ENCODE results near the gene PTPRJ. TPM values are rescaled to one million over a fixed set of nuclear protein-coding genes. Genes with fewer than 3 reads are reported as not detected.
"Not testable (repeated sequence)": the region's sequence is repeated elsewhere in the genome, so short reads cannot be mapped to it uniquely, and the experiment has no call there.

PTPRJ gene
- total and polyA plus RNA-seq, 9 of the 15 experiments (the other 6 are each of a cell fraction or from before 2014, with no cell fraction given) = 0.56 to 10.7 (median 4.8) TPM

DNA sequence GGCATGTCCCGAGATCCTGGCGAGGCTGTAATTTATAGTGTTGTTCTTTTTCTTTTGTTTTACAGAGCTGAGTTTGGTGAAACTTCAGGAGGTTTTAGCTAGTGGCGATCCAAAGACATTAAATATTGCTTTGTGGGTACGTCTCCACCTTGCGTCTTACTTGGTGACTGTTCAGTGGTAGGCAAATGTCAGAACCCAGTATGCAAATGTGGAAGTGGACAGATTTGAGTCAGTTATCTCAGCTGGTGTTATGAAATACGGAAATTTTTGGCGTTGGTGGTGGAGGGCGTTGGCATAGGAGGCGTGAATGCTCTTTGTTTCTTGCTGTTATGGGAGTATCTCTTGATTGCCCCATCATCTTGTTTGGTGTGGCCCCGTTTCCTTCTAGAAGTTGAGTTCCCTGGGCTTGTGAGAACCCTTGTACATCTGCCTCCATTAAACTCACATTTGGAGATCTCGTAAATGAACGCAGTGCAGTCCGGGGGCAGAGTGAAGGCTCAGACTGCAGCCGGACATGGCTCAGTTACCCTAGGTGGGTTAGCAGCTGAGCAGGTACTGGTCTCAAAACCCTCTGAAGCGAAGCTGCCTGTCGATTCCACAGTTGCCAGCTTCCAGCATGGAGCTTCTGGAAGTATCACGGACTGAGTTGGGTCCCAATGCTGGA lies 39.9 kb downstream of the PTPRJ start:
- Histone ChIP-seq H3K79me2 (ENCODE audit: control insufficient read depth, insufficient read depth, low read length) (no peaks in the 10 kb centered on the region; the same call in 2 of the 3 replicates), H3K4me3 (no peak overlapping the region), H2AFZ (ENCODE audit: low read depth, low read length) (no peak overlapping the region), H3K36me3 (ENCODE audit: control insufficient read depth, insufficient read depth, low read length) (no peaks in the 10 kb centered on the region), H4K20me1 (replicated peaks; ENCODE audit: control insufficient read depth, insufficient read depth, low read length) (0 out of 2 replicates have a peak, but pooled peaks cover 4% of the 10 kb centered on the region), H3K27ac (ENCODE audit: extremely low read depth, low read depth, low read length) (no peak overlapping the region), H3K4me2 (ENCODE audit: insufficient read depth, low read length) (no peak overlapping the region), H3K4me1 (replicated peaks in 1 of 2; ENCODE audit: control insufficient read depth in 2 of 2, insufficient read depth in 2 of 2, low read length in 2 of 2) (peaks cover 11 to 16% of the 10 kb centered on the region in 2 experiments; a peak in 4 of 5 replicates), H3K9me3 (replicated peaks; ENCODE audit: control insufficient read depth, insufficient read depth, low read depth, low read length) (no peaks in the 10 kb centered on the region), H3K27me3 (ENCODE audit: control insufficient read depth in 2 of 2, insufficient read depth in 2 of 2, low read length in 2 of 2) (no peaks in the 10 kb centered on the region), H3K9me1 (ENCODE audit: control insufficient read depth, insufficient read depth, low read length) (no peaks in the 10 kb centered on the region), H3K9ac (ENCODE audit: insufficient read depth in 1 of 2, low read depth in 2 of 2, low read length in 2 of 2) (peak overlapping the region in 1 of 2 experiments; percentile 38; a peak in 1 of 4 replicates)
- DNase-seq (ENCODE audit: extremely low read depth in 1 of 4, low spot score in 3 of 4) = no peak
- in situ Hi-C loops (cut with MboI) (no loop called here), intact Hi-C loops (cut with micrococcal nuclease) (no loop called here)
- ChIA-PET POLR2A (interaction anchor here (0.6 to 1.1 kb wide), 2 partner anchors 12 to 13 kb away, joined by 3 to 4 read pairs; no protein-coding TSS in a partner anchor), CTCF (ENCODE audit: low intra/inter-chr PET ratio) (no interaction called here)
- no peak for FAIRE-seq
- ATAC-seq = no peak
- BruUV-seq (replicated peaks) = no TSS peak
- WGBS (ENCODE audit: insufficient coverage, low coverage, missing lambda C conversion rate) = 68% methylated on average over 17 of the region's 17 CpGs
- no peak for TF ChIP-seq ZNF561 (CRISPR knock-in tag; conservative IDR thresholded peaks at IDR 0.05)
- TF ChIP-seq SMAD4 (CRISPR knock-in tag; conservative IDR thresholded peaks at IDR 0.05) = no peak
- TF ChIP-seq NR1H2 (CRISPR knock-in tag; IDR thresholded peaks at IDR 0.05) = no peak
- no peak for TF ChIP-seq BRD9 (IDR thresholded peaks at IDR 0.05; ENCODE audit: low read depth, partially characterized antibody)
- TF ChIP-seq PHF21A (IDR thresholded peaks at IDR 0.05; ENCODE audit: borderline replicate concordance, low read depth) = no peak
- 0 out of 2 replicates have a peak, but pooled peaks have one; percentile 4 for TF ChIP-seq SPI1 (IDR thresholded peaks at IDR 0.05; ENCODE audit: borderline replicate concordance, low read depth, low read length)
- TF ChIP-seq RB1 (IDR thresholded peaks at IDR 0.05; ENCODE audit: low read depth) = no peak
- TF ChIP-seq RNF2 (IDR thresholded peaks at IDR 0.05) = no peak
- TF ChIP-seq, protein P1, sequence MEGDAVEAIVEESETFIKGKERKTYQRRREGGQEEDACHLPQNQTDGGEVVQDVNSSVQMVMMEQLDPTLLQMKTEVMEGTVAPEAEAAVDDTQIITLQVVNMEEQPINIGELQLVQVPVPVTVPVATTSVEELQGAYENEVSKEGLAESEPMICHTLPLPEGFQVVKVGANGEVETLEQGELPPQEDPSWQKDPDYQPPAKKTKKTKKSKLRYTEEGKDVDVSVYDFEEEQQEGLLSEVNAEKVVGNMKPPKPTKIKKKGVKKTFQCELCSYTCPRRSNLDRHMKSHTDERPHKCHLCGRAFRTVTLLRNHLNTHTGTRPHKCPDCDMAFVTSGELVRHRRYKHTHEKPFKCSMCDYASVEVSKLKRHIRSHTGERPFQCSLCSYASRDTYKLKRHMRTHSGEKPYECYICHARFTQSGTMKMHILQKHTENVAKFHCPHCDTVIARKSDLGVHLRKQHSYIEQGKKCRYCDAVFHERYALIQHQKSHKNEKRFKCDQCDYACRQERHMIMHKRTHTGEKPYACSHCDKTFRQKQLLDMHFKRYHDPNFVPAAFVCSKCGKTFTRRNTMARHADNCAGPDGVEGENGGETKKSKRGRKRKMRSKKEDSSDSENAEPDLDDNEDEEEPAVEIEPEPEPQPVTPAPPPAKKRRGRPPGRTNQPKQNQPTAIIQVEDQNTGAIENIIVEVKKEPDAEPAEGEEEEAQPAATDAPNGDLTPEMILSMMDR (IDR thresholded peaks at IDR 0.05 in 2 of 3, conservative IDR thresholded peaks at IDR 0.05 in 1 of 3; ENCODE audit: insufficient read depth in 2 of 3, low read depth in 1 of 3, low read length in 3 of 3) = 0 out of 6 replicates have a peak, but pooled peaks of 1 of the 3 experiments have one; percentile 5

- DNase-seq (ENCODE audit: extremely low read depth in 1 of 4, low spot score in 3 of 4); ATAC-seq; BruUV-seq (replicated peaks); H3K9me1 ChIP-seq (ENCODE audit: control insufficient read depth, insufficient read depth, low read length); CTCF ChIA-PET (ENCODE audit: low intra/inter-chr PET ratio); H3K79me2 ChIP-seq (ENCODE audit: control insufficient read depth, insufficient read depth, low read length); H3K9me3 ChIP-seq (replicated peaks; ENCODE audit: control insufficient read depth, insufficient read depth, low read depth, low read length); H3K4me3 ChIP-seq; in situ Hi-C loops (cut with MboI); H3K4me2 ChIP-seq (ENCODE audit: insufficient read depth, low read length); H4K20me1 ChIP-seq (replicated peaks; ENCODE audit: control insufficient read depth, insufficient read depth, low read length); H3K36me3 ChIP-seq (ENCODE audit: control insufficient read depth, insufficient read depth, low read length); H3K9ac ChIP-seq (ENCODE audit: insufficient read depth in 1 of 2, low read depth in 2 of 2, low read length in 2 of 2); H3K27ac ChIP-seq (ENCODE audit: extremely low read depth, low read depth, low read length); FAIRE-seq; H2AFZ ChIP-seq (ENCODE audit: low read depth, low read length); intact Hi-C loops (cut with micrococcal nuclease); H3K27me3 ChIP-seq (ENCODE audit: control insufficient read depth in 2 of 2, insufficient read depth in 2 of 2, low read length in 2 of 2); POLR2A ChIA-PET: not testable (repeated sequence)
- WGBS (ENCODE audit: insufficient coverage, low coverage, missing lambda C conversion rate) = 87% methylated on average over 10 of the region's 10 CpGs
- H3K4me1 ChIP-seq (replicated peaks in 1 of 2; ENCODE audit: control insufficient read depth in 2 of 2, insufficient read depth in 2 of 2, low read length in 2 of 2) = peaks cover 11 to 16% of the 10 kb centered on the region in 2 experiments; a peak in 4 of 5 replicates
These were observed 41.0 kb downstream of the PTPRJ start for GRCh38 chr11:48021201-48021820.

Measured in K562 (cell line).